Stomach (tissue), 4 donors: ENCODE results near the gene CERS4.

Experiments used
- CTCF ChIP-seq, 7 experiments: fragments of 450-650 bp in 4 of 7; fragments of 200-600 bp in 3 of 7; sonication (generic) in 3 of 7; IDR thresholded peaks; one replicate each; pipeline ENCODE4 v1.5.1; 2016 to 2019; ENCODE audit warnings: antibody characterized with exemption in 7 of 7, control low read depth in 2 of 7, mild to moderate bottlenecking in 1 of 7
- POLR2A ChIP-seq, 4 donors: fragments of 450-650 bp; IDR thresholded peaks; one replicate each; pipeline ENCODE4 v1.6.1; 2016; ENCODE audit warnings: antibody characterized with exemption in 4 of 4, control low read depth in 2 of 4, mild to moderate bottlenecking in 1 of 4, moderate library complexity in 1 of 4

- TF ChIP-seq CTCF (IDR thresholded peaks at IDR 0.05) (no peak), POLR2A (IDR thresholded peaks at IDR 0.05) (no peak)
Measured at GRCh38 chr19:8304841-8305621, 95.9 kb downstream of the CERS4 start.
